Thyroid gland (tissue), 4 donors: ENCODE results near the gene MVP.

Source experiments
- CTCF ChIP-seq, 6 experiments: fragments of 200-600 bp in 3 of 6; fragments of 450-650 bp in 3 of 6; sonication (generic) in 3 of 6; IDR thresholded peaks; one replicate each; pipeline ENCODE4 v1.5.1; 2016 to 2019; ENCODE audit warnings: antibody characterized with exemption in 6 of 6, mild to moderate bottlenecking in 2 of 6, inconsistent platforms in 1 of 6, moderate library complexity in 1 of 6
- POLR2A ChIP-seq, 2 donors: fragments of 450-650 bp; IDR thresholded peaks; one replicate each; pipeline ENCODE4 v1.6.1; 2017; ENCODE audit warnings: antibody characterized with exemption in 2 of 2, mild to moderate bottlenecking in 2 of 2, moderate library complexity in 1 of 2

DNA sequence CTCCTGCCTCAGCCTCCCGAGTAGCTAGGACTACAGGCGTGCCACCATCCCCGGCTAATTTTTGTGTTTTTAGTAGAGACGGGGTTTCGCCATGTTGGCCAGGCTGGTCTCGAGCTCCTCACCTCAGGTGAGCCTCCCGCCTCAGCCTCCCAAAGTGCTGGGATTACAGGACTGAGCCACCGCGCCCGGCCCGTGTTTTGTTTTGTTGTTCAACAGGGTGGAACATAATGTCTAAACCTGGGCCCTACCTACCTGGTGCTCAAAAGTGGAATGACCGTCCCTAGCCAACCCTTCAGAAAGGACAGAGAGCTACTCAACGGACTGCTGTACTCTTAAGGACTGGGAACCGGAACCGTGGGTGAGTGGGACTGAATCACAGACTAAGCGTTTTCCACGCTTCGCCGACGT is 30.5 kb upstream of the MVP start:
- TF ChIP-seq CTCF (IDR thresholded peaks at IDR 0.05) (no peak), POLR2A (IDR thresholded peaks at IDR 0.05) (no peak)
